DMS 273 treated with DMSO at 0.1 percent for 48 hours (cell line): ENCODE results near the gene SPHKAP.
"Not testable (repeated sequence)": the region's sequence is repeated elsewhere in the genome, so short reads cannot be mapped to it uniquely, and the experiment has no call there.

ENCODE experiments used
- DNase-seq: peaks from one replicate; lab custom pipeline; 2025; lab: John Stamatoyannopoulos, UW

Gene SPHKAP

GRCh38 chr2:228103379-228103778 is 78.1 kb downstream of the SPHKAP start:
- DNase-seq, result no peak

- DNase-seq, result no peak
Measured at GRCh38 chr2:228102949-228103348, 78.5 kb downstream of the SPHKAP start.

- DNase-seq, result no peak
Measured at GRCh38 chr2:228094377-228094921, 87.0 kb downstream of the SPHKAP start.

- no peak for DNase-seq
Measured at GRCh38 chr2:228092056-228092455, 89.4 kb downstream of the SPHKAP start.

GRCh38 chr2:228086561-228086960 is 94.9 kb downstream of the SPHKAP start:
- DNase-seq, result no peak

- no peak for DNase-seq
Measured at GRCh38 chr2:228084717-228085116, 96.8 kb downstream of the SPHKAP start.

GRCh38 chr2:228083131-228083530 is 98.4 kb downstream of the SPHKAP start:
- no peak for DNase-seq

GRCh38 chr2:228082571-228082970 is 98.9 kb downstream of the SPHKAP start:
- DNase-seq, result no peak

GRCh38 chr2:228079194-228079593 is 102.3 kb downstream of the SPHKAP start:
- DNase-seq, result no peak

GRCh38 chr2:228076695-228077094 is 104.8 kb downstream of the SPHKAP start:
- not testable (repeated sequence) for DNase-seq

- no peak for DNase-seq
Measured at GRCh38 chr2:228072669-228073068, 108.8 kb downstream of the SPHKAP start.

GRCh38 chr2:228067309-228067708 is 114.2 kb downstream of the SPHKAP start:
- DNase-seq, result no peak

- no peak for DNase-seq
Measured at GRCh38 chr2:228066126-228066798, 115.2 kb downstream of the SPHKAP start.

GRCh38 chr2:228065686-228066085 is 115.8 kb downstream of the SPHKAP start:
- DNase-seq, result no peak

GRCh38 chr2:228064796-228065315 is 116.6 kb downstream of the SPHKAP start:
- DNase-seq, result no peak

- no peak for DNase-seq
Measured at GRCh38 chr2:228064024-228064423, 117.5 kb downstream of the SPHKAP start.

- DNase-seq, result no peak
Measured at GRCh38 chr2:228063558-228063957, 117.9 kb downstream of the SPHKAP start.

GRCh38 chr2:228059735-228060134 is 121.8 kb downstream of the SPHKAP start:
- DNase-seq, result no peak

GRCh38 chr2:228056293-228057097 is 125.0 kb downstream of the SPHKAP start:
- DNase-seq, result no peak

- peak; percentile 40 for DNase-seq
Measured at GRCh38 chr2:228048838-228049490, 132.5 kb downstream of the SPHKAP start.

GRCh38 chr2:228040995-228041394 is 140.5 kb downstream of the SPHKAP start:
- DNase-seq, result no peak

- peak; percentile 25 for DNase-seq
Measured at GRCh38 chr2:228039752-228040534, 141.5 kb downstream of the SPHKAP start.
